SK-N-SH treated with all-trans-retinoic acid at 6 μM for 48 hours (cell line): Measurements from ENCODE around the gene PRR15L.

Experiments used
- ARNTL ChIP-seq: fragments of 450-650 bp; formaldehyde crosslinking; IDR thresholded peaks from 2 replicates; pipeline ENCODE4 v1.5.0; 2020; ENCODE audit warnings: low read depth, mild to moderate bottlenecking, moderate library complexity, borderline replicate concordance
- CSDC2 ChIP-seq: fragments of 250-450 bp; sonication (Bioruptor Pico); IDR thresholded peaks from 2 replicates; pipeline ENCODE4 v1.5.0; 2020; ENCODE audit warnings: mild to moderate bottlenecking, moderate library complexity
- ESRRG ChIP-seq: fragments of 250-450 bp; sonication (Bioruptor Pico); IDR thresholded peaks from 2 replicates; pipeline ENCODE4 v1.6.1; 2021; ENCODE audit warnings: mild to moderate bottlenecking
- GLIS3 ChIP-seq: fragments of 250-450 bp; sonication (Bioruptor Pico); IDR thresholded peaks from 2 replicates; pipeline ENCODE4 v1.5.0; 2020; ENCODE audit warnings: mild to moderate bottlenecking, moderate library complexity
- ISL1 ChIP-seq: fragments of 250-450 bp; sonication (Bioruptor Pico); IDR thresholded peaks from 2 replicates; pipeline ENCODE4 v2.1.2; 2022; ENCODE audit warnings: mild to moderate bottlenecking, moderate library complexity
- OSR1 ChIP-seq: fragments of 250-450 bp; sonication (Bioruptor Pico); IDR thresholded peaks from 2 replicates; pipeline ENCODE4 v1.8.0; 2022; ENCODE audit warnings: moderate library complexity, mild to moderate bottlenecking, inconsistent platforms
- SNAI2 ChIP-seq: fragments of 250-450 bp; sonication (Bioruptor Pico); IDR thresholded peaks from 2 replicates; pipeline ENCODE4 v1.5.0; 2020; ENCODE audit warnings: mild to moderate bottlenecking, moderate library complexity
- TCF4 ChIP-seq: fragments of 250-450 bp; sonication (Bioruptor Pico); IDR thresholded peaks from 2 replicates; pipeline ENCODE4 v1.8.0; 2021; ENCODE audit warnings: mild to moderate bottlenecking, moderate library complexity, borderline replicate concordance
- ZFP3 ChIP-seq: fragments of 250-450 bp; sonication (Bioruptor Pico); IDR thresholded peaks from 2 replicates; pipeline ENCODE4 v1.5.0; 2020; ENCODE audit warnings: mild to moderate bottlenecking, moderate library complexity
- ZFP30 ChIP-seq: fragments of 450-650 bp; formaldehyde crosslinking; IDR thresholded peaks from 2 replicates; pipeline ENCODE4 v1.5.0; 2022; ENCODE audit warnings: mild to moderate bottlenecking, moderate library complexity
- ZNF70 ChIP-seq: fragments of 450-650 bp; formaldehyde crosslinking; IDR thresholded peaks from 2 replicates; pipeline ENCODE4 v1.5.0; 2020; ENCODE audit warnings: mild to moderate bottlenecking, moderate library complexity
- ZNF8 ChIP-seq: fragments of 450-650 bp; formaldehyde crosslinking; IDR thresholded peaks from 2 replicates; pipeline ENCODE4 v1.5.0; 2020; ENCODE audit warnings: mild to moderate bottlenecking, moderate library complexity
- TF ChIP-seq, protein P1 (sequence below): fragments of 250-450 bp; sonication (Bioruptor Pico); IDR thresholded peaks from 2 replicates; pipeline ENCODE4 v1.8.0; 2020; ENCODE audit warnings: mild to moderate bottlenecking, moderate library complexity, borderline replicate concordance
- TF ChIP-seq, protein P2 (sequence below): fragments of 250-450 bp; sonication (Bioruptor Pico); IDR thresholded peaks from 2 replicates; pipeline ENCODE4 v1.5.0; 2020; ENCODE audit warnings: mild to moderate bottlenecking, moderate library complexity

DNA sequence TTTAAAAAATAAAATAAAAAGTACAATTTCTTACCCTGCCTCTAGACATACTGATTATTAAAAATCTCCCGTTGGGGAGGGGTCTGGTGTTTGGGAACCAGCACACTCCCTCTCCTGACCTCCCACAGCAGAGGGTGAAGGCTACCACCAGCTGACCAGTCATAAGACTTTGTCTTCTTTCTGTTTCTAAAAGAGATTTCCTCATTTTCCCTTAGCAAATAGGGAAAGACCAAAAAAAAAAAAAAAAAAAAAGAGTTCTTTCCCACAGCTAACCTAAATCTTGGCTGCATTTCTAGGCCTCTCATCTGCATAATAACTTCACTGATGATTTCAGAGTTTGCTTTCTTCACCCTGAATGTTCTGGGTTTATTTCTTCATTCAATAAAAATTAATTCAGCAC is 43.5 kb upstream of the PRR15L start:
- TF ChIP-seq ZFP3 (CRISPR knock-in tag) (no peak), GLIS3 (CRISPR knock-in tag) (no peak), ZNF70 (CRISPR knock-in tag) (no peak), OSR1 (CRISPR knock-in tag) (no peak), ZNF8 (CRISPR knock-in tag) (no peak), ISL1 (CRISPR knock-in tag) (peak; percentile 12; the same call in 1 of the 2 replicates), ARNTL (CRISPR knock-in tag) (no peak), ZFP30 (CRISPR knock-in tag) (no peak), SNAI2 (CRISPR knock-in tag) (no peak), CSDC2 (CRISPR knock-in tag) (no peak), TCF4 (CRISPR knock-in tag) (no peak), ESRRG (CRISPR knock-in tag) (no peak)
- TF ChIP-seq, protein P1, sequence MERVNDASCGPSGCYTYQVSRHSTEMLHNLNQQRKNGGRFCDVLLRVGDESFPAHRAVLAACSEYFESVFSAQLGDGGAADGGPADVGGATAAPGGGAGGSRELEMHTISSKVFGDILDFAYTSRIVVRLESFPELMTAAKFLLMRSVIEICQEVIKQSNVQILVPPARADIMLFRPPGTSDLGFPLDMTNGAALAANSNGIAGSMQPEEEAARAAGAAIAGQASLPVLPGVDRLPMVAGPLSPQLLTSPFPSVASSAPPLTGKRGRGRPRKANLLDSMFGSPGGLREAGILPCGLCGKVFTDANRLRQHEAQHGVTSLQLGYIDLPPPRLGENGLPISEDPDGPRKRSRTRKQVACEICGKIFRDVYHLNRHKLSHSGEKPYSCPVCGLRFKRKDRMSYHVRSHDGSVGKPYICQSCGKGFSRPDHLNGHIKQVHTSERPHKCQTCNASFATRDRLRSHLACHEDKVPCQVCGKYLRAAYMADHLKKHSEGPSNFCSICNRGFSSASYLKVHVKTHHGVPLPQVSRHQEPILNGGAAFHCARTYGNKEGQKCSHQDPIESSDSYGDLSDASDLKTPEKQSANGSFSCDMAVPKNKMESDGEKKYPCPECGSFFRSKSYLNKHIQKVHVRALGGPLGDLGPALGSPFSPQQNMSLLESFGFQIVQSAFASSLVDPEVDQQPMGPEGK (CRISPR knock-in tag): no peak
- TF ChIP-seq, protein P2, sequence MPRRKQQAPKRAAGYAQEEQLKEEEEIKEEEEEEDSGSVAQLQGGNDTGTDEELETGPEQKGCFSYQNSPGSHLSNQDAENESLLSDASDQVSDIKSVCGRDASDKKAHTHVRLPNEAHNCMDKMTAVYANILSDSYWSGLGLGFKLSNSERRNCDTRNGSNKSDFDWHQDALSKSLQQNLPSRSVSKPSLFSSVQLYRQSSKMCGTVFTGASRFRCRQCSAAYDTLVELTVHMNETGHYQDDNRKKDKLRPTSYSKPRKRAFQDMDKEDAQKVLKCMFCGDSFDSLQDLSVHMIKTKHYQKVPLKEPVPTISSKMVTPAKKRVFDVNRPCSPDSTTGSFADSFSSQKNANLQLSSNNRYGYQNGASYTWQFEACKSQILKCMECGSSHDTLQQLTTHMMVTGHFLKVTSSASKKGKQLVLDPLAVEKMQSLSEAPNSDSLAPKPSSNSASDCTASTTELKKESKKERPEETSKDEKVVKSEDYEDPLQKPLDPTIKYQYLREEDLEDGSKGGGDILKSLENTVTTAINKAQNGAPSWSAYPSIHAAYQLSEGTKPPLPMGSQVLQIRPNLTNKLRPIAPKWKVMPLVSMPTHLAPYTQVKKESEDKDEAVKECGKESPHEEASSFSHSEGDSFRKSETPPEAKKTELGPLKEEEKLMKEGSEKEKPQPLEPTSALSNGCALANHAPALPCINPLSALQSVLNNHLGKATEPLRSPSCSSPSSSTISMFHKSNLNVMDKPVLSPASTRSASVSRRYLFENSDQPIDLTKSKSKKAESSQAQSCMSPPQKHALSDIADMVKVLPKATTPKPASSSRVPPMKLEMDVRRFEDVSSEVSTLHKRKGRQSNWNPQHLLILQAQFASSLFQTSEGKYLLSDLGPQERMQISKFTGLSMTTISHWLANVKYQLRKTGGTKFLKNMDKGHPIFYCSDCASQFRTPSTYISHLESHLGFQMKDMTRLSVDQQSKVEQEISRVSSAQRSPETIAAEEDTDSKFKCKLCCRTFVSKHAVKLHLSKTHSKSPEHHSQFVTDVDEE (CRISPR knock-in tag): no peak
